ENCODE measurements around the gene NUDT4.

DNA sequence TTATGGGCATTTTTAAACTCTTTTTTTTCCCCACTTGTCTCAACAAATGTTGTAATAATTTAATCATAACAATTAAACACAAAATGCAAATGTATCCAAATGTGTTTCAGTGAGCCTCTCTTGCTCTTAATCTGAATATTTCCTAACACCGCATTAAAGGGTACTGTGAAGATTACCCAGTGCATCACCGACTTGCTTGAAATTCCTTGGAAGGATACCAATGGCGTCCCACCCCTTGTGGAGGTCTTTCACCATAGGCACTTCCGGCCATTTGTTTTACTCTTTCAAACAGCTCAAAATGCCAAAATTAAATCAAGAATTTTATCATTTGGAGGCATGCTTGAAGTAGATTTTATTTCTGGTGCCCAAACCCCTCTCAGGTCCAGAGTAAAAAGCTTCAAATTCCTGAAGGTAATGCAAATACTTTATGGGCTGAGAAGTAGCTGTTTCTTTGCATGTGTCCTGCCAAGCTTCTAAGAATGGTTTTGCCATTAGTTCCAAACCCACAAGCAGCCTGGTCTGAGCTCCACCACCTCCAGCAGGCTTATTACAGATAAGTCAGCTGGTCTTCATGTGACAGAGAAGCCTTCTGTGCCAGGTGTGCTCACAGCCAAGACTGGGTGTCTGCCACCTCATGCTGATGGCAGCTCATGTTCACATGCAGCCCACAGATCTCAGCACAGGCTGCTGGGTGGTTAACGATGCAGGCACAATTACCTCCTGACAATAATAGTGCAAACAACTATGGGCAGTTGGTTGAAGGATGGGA lies 16.4 kb upstream of the NUDT4 start:
- no peak for TF ChIP-seq GATA2 (IDR thresholded peaks at IDR 0.05; ENCODE audit: low read depth, low read length)
- no peak for TF ChIP-seq GATA3 (IDR thresholded peaks at IDR 0.05; ENCODE audit: low read depth, low read length)
